ENCODE data around the gene CTRB1. TPM values are rescaled to one million over a fixed set of nuclear protein-coding genes. Genes with fewer than 3 reads are reported as not detected.

The CTRB1 gene
- total RNA-seq, 1 donor from 2014 or later: not detected

GRCh38 chr16:75193265-75193650 is 25.5 kb upstream of the CTRB1 start:
- no peak overlapping the region for H3K4me3 ChIP-seq
- DNase-seq (ENCODE audit: low spot score in 2 of 2): no peak
- no peaks in the 10 kb centered on the region for H3K4me1 ChIP-seq
- intact Hi-C loops (cut with DNase I): no loop called here
- no peaks in the 10 kb centered on the region for H3K36me3 ChIP-seq
- TF ChIP-seq, protein P1, sequence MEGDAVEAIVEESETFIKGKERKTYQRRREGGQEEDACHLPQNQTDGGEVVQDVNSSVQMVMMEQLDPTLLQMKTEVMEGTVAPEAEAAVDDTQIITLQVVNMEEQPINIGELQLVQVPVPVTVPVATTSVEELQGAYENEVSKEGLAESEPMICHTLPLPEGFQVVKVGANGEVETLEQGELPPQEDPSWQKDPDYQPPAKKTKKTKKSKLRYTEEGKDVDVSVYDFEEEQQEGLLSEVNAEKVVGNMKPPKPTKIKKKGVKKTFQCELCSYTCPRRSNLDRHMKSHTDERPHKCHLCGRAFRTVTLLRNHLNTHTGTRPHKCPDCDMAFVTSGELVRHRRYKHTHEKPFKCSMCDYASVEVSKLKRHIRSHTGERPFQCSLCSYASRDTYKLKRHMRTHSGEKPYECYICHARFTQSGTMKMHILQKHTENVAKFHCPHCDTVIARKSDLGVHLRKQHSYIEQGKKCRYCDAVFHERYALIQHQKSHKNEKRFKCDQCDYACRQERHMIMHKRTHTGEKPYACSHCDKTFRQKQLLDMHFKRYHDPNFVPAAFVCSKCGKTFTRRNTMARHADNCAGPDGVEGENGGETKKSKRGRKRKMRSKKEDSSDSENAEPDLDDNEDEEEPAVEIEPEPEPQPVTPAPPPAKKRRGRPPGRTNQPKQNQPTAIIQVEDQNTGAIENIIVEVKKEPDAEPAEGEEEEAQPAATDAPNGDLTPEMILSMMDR (IDR thresholded peaks at IDR 0.05): no peak
- H3K9me3 ChIP-seq: no peaks in the 10 kb centered on the region
- no peaks in the 10 kb centered on the region for H3K27me3 ChIP-seq
- H3K27ac ChIP-seq: no peak overlapping the region

DNA sequence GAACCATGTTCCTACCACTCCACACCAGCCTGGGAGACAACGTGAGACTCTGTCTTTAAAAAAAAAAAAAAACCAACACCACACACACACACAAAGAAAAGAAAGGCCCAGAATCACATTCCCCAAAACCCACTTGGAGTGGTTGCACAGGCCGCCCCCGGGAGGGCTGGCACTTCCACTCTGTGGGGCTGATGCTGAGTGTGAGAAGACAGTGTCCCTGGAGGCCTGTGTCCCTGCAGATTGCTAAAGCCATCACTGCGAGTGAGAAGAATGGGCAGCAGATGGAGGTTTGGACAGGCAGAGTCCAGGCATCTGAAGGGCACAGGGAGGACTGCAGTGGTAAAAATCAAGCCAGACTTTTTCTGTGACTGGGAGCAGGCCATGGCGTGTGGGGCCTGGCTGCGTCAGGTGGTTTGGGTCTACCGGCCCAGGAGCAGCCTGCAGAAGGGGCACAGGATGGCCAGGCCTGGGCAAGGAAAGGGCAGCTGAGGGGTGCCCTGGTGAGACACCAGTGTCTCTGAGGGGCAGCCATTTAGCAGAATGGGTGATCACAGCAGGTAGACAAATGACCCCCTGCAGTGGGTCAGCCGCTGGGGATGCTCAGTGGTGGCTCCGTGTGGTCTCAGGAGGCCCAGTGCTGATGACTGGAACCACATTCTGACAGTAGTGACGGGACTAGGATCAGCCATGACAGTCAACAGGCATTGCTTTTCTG is 24.9 kb upstream of the CTRB1 start:
- Histone ChIP-seq H3K9me3 (no peaks in the 10 kb centered on the region), H3K27ac (no peak overlapping the region), H3K27me3 (no peaks in the 10 kb centered on the region), H3K4me1 (no peaks in the 10 kb centered on the region), H3K4me3 (no peak overlapping the region), H3K36me3 (no peaks in the 10 kb centered on the region)
- TF ChIP-seq, protein P1 (IDR thresholded peaks at IDR 0.05): no peak
- intact Hi-C loops (cut with DNase I): no loop called here
- DNase-seq (ENCODE audit: low spot score in 2 of 2): no peak

DNA sequence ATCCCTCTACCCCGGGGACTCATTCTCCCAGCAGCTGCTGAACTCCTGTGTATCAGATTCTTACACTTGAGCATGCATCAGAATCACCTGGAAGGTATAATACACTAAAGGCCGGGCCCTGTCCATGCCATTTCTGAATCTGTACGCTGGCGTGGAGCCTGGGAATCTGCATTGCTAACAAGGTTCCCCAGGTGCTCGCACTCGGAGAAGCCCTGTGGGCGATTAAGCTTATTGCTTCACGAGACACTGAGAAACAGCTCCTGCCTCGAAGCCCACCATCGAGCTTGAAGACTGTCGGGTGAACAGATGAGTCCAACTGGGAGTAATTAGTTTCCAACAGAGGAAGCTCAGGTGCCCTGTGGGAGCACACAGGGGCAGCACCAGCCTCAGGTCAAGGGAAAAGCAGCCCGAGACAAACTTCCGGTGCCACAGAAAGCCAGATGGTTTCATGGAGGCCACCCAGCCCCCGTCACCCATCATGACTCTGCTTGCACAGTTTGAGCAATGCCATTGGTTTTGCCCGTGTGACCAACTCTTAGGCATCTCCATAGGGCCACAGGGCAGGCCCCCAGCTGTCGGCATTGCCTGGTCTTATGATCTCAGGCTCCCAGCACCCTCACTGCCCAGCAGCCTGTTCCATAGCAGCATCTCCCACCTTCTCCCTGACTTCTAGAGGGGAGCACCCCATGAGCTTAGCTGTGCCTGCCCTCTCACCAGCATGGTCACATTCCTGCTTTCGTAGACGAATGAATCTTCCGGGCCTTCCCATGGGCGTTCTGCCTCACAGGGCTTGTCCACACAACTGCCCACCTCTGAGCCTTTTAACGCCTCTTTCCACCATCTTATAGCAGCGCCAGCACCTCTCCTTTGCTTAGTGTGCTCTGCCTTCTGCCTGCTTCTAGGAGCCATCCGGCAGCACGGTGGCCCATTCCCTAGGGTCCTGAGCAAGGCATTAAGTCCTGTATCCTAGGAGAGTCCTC is 22.7 kb upstream of the CTRB1 start:
- TF ChIP-seq, protein P1 (IDR thresholded peaks at IDR 0.05): no peak
- peaks cover 0 to 14% of the 10 kb centered on the region in 2 donors for H3K4me1 ChIP-seq
- DNase-seq (ENCODE audit: low spot score in 2 of 2): no peak
- H3K27me3 ChIP-seq: no peaks in the 10 kb centered on the region
- no peak overlapping the region for H3K4me3 ChIP-seq
- no peak overlapping the region for H3K27ac ChIP-seq
- intact Hi-C loops (cut with DNase I): no loop called here
- no peaks in the 10 kb centered on the region for H3K36me3 ChIP-seq
- H3K9me3 ChIP-seq: no peaks in the 10 kb centered on the region

DNA sequence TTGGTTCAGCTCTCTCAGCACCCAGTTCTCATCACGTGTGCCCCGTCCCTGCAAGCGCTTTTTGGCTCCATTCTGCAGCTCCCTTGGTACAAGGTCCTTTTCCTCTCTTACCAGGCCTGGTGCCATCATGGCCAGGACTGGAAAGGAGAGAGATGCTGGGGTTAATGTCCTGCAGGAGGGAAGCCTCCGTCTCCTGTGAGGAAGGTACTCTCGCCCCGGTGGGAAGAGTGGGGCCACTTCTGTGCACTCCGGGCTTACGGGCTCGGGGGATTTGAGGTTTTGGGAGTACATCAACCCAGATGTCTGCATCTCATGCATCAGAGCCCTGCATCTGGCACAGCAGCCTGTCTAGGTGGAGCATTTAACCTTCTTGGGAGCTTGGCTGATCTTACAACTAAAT is 22.0 kb upstream of the CTRB1 start:
- Histone ChIP-seq H3K9me3 (no peaks in the 10 kb centered on the region), H3K4me1 (peaks cover 0 to 15% of the 10 kb centered on the region in 2 donors), H3K27ac (no peak overlapping the region), H3K4me3 (no peak overlapping the region), H3K36me3 (no peaks in the 10 kb centered on the region), H3K27me3 (no peaks in the 10 kb centered on the region)
- no peak for DNase-seq (ENCODE audit: low spot score in 2 of 2)
- intact Hi-C loops (cut with DNase I): no loop called here
- TF ChIP-seq, protein P1 (IDR thresholded peaks at IDR 0.05): no peak

- no peaks in the 10 kb centered on the region for H3K36me3 ChIP-seq
- H3K27ac ChIP-seq: no peak overlapping the region
- H3K27me3 ChIP-seq: no peaks in the 10 kb centered on the region
- no peak overlapping the region for H3K4me3 ChIP-seq
- peaks cover 0 to 15% of the 10 kb centered on the region in 2 donors for H3K4me1 ChIP-seq
- TF ChIP-seq, protein P1 (IDR thresholded peaks at IDR 0.05): no peak
- intact Hi-C loops (cut with DNase I): no loop called here
- no peaks in the 10 kb centered on the region for H3K9me3 ChIP-seq
- no peak for DNase-seq (ENCODE audit: low spot score in 2 of 2)
Observed at GRCh38 chr16:75197522-75198134, 21.2 kb upstream of the CTRB1 start.

Data from ascending aorta (tissue), 2 donors.